ENCODE measurements around the gene PAX6. TPM values are rescaled to one million over a fixed set of nuclear protein-coding genes. Genes with fewer than 3 reads are reported as not detected.

Gene PAX6
- total and polyA plus RNA-seq, 2 of the 4 experiments (the other 2 are of a cell fraction): not detected

DNA sequence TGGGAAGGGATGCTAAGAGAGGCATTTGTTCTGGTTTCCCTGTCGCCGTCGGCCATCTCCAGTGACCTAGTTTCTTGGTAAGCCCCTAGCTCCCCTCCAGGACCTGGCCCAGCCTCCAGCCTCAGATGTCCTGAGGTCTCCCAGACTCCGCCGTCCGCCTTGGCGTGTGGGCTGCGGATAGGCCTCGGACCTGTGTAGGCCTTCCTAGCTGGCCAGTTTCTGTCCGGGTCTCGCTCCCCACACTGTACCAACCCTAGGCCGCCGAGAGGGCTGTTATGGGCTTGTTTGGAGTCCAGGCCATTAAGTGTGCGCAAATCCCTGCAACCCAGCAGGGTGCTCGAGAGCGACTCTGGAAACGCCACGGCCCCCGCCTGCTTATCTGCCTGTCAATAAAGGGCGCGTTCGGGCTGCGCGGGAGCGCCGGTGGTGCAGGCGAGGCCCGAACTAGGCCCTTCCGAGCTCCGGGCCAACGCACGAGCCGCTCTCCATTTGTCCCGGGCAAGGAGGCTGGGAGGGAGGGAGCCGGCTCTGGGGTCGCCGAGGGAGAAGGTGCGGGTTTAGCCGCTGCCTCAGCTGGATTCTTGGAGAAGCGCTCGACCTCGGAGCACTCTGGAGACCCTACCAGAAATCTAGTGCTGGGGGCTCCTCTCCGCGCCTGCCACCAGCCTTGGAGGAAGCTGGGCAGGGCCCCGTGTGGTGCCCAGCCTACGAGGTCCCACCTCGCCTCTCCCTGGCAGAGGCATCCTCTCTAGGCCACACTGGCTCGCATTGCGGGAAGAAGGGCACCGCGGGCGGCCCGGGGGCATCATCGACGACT lies 8.7 kb upstream of the PAX6 start:
- no peak for ATAC-seq (ENCODE audit: low read depth)
- Histone ChIP-seq H4K5ac (ENCODE audit: low read depth, low read length) (no peak overlapping the region), H3K18ac (ENCODE audit: low read depth, low read length) (no peak overlapping the region), H3K36me3 (ENCODE audit: control insufficient read depth, insufficient read depth, low read length) (no peaks in the 10 kb centered on the region), H3K27me3 (ENCODE audit: control insufficient read depth, insufficient read depth, low read length) (peaks cover 97% of the 10 kb centered on the region), H3K23ac (ENCODE audit: low read depth, low read length) (no peak overlapping the region), H4K8ac (ENCODE audit: low read depth in 2 of 2, low read length in 2 of 2) (no peak overlapping the region), H2BK20ac (ENCODE audit: low read depth, low read length) (no peak overlapping the region), H4K20me1 (ENCODE audit: insufficient read depth, low read length) (no peaks in the 10 kb centered on the region; the same call in 1 of the 2 replicates), H2AK9ac (replicated peaks; ENCODE audit: low read depth, low read length, poor library complexity) (no peak overlapping the region), H2BK120ac (ENCODE audit: low read depth, low read length) (no peak overlapping the region), H2AK5ac (ENCODE audit: low read depth, low read length) (no peak overlapping the region), H3K27ac (ENCODE audit: insufficient read depth, low read length) (no peak overlapping the region), H2BK15ac (ENCODE audit: low read depth, low read length) (no peak overlapping the region), H3K14ac (replicated peaks; ENCODE audit: low read depth, low read length) (no peak overlapping the region), H4K91ac (ENCODE audit: insufficient read depth, low read depth, low read length) (no peak overlapping the region), H3K9ac (ENCODE audit: low read depth, low read length) (no peak overlapping the region), H3K4me2 (ENCODE audit: low read depth, low read length) (no peak overlapping the region), H3K4me1 (ENCODE audit: control insufficient read depth, insufficient read depth, low read length) (no peaks in the 10 kb centered on the region; the same call in 1 of the 2 replicates), H3K9me1 (ENCODE audit: insufficient read depth, low read length) (no peaks in the 10 kb centered on the region), H3K79me1 (ENCODE audit: low read depth in 1 of 2, low read length in 2 of 2) (no peaks in the 10 kb centered on the region), H3K4me3 (ENCODE audit: insufficient read depth, low read depth, low read length) (no peak overlapping the region), H3K56ac (ENCODE audit: extremely low read depth, insufficient read depth, low read length) (no peak overlapping the region), H3K4ac (ENCODE audit: low read depth, low read length) (no peak overlapping the region), H2AFZ (replicated peaks; ENCODE audit: low read length, poor library complexity) (no peak overlapping the region), H3K9me3 (ENCODE audit: control insufficient read depth, insufficient read depth, low read length) (peaks cover 26% of the 10 kb centered on the region), H2BK5ac (ENCODE audit: low read depth, low read length, poor library complexity, severe bottlenecking) (no peak overlapping the region)
- dilution Hi-C loops (cut with HindIII; ENCODE audit: low sequenced_read_pairs, unreplicated experiment): no loop called here
- no peak for DNase-seq
- TF ChIP-seq USF2 (IDR thresholded peaks at IDR 0.05; ENCODE audit: low read depth, low read length) (no peak), RAD21 (IDR thresholded peaks at IDR 0.05; ENCODE audit: low read length) (no peak), CHD1 (IDR thresholded peaks at IDR 0.05; ENCODE audit: low read depth, low read length) (no peak), CEBPB (IDR thresholded peaks at IDR 0.05; ENCODE audit: low read depth, low read length) (no peak), RFX5 (IDR thresholded peaks at IDR 0.05; ENCODE audit: low read depth, low read length) (no peak), BHLHE40 (IDR thresholded peaks at IDR 0.05; ENCODE audit: low read depth, low read length) (no peak), NFE2L2 (IDR thresholded peaks at IDR 0.05; ENCODE audit: low read depth, low read length) (no peak), SMC3 (IDR thresholded peaks at IDR 0.05; ENCODE audit: low read depth, low read length) (no peak), MXI1 (IDR thresholded peaks at IDR 0.05; ENCODE audit: borderline replicate concordance, low read depth, low read length) (no peak)
- in situ Hi-C loops (cut with MboI; ENCODE audit: low sequenced_read_pairs): no loop called here
- no TSS peak for BruUV-seq (replicated peaks)
- POLR2A ChIA-PET (ENCODE audit: unreplicated experiment): interaction anchor here (0.5 kb wide), 1 partner anchor 101 kb away, joined by 6 read pairs; no protein-coding TSS in a partner anchor
- intact Hi-C loops (cut with micrococcal nuclease): no loop called here
- CTCF ChIA-PET: no interaction called here
- 45% methylated on average over 28 of the region's 55 CpGs; no CpG with 5 or more reads in 1 of the 2 experiments for WGBS, 2 experiments (ENCODE audit: extremely low coverage in 2 of 2, insufficient read length in 1 of 2)

All from IMR-90 (cell line).